GM23338 (cell line): ENCODE measurements around the gene MED20.

ENCODE experiments used
- EZH2 ChIP-seq: fragments of 200-600 bp; sonication (generic); IDR thresholded peaks from one replicate; pipeline ENCODE4 v1.8.0; 2017; ENCODE audit warnings: antibody characterized with exemption, mild to moderate bottlenecking, low read depth; ENCODE audit not compliant: unreplicated experiment
- TF ChIP-seq, protein P1 (sequence below), 2 experiments: fragments of 200-600 bp in 1 of 2; sonication (generic) in 1 of 2; conservative IDR thresholded peaks; 2 replicates each; pipeline versions ENCODE4 v1.5.1 to v1.6.1; 2016 to 2017; ENCODE audit warnings: antibody characterized with exemption in 2 of 2, low read depth in 2 of 2, mild to moderate bottlenecking in 2 of 2, moderate library complexity in 1 of 2
- TF ChIP-seq, protein P2 (sequence below): IDR thresholded peaks from one replicate; pipeline ENCODE4 v1.6.1; 2018; ENCODE audit warnings: antibody characterized with exemption; ENCODE audit not compliant: unreplicated experiment

DNA sequence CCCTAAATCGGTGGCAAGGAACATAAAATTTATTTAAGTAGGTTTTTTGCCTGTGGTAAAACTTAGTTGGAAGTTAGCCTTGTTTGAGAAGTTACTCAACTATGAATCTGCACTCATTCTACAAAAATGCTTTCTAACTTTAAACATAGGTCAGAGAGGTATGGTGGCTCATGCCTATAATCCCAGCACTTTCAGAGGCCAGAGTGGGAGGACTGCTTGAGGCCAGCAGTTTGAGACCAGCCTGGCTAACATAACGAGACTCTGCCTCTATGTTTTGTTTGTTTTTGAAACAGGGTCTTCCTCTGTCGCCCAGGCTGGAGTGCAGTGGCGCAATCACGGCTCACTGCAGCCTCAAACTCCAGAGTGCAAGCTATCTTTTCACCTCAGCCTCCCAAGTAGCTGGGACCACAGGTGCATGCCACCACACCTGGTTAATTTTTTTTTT is 42.0 kb downstream of the MED20 start:
- TF ChIP-seq, protein P1, sequence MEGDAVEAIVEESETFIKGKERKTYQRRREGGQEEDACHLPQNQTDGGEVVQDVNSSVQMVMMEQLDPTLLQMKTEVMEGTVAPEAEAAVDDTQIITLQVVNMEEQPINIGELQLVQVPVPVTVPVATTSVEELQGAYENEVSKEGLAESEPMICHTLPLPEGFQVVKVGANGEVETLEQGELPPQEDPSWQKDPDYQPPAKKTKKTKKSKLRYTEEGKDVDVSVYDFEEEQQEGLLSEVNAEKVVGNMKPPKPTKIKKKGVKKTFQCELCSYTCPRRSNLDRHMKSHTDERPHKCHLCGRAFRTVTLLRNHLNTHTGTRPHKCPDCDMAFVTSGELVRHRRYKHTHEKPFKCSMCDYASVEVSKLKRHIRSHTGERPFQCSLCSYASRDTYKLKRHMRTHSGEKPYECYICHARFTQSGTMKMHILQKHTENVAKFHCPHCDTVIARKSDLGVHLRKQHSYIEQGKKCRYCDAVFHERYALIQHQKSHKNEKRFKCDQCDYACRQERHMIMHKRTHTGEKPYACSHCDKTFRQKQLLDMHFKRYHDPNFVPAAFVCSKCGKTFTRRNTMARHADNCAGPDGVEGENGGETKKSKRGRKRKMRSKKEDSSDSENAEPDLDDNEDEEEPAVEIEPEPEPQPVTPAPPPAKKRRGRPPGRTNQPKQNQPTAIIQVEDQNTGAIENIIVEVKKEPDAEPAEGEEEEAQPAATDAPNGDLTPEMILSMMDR (conservative IDR thresholded peaks at IDR 0.05; ENCODE audit: low read depth in 2 of 2), result no peak
- no peak for TF ChIP-seq EZH2
- TF ChIP-seq, protein P2, sequence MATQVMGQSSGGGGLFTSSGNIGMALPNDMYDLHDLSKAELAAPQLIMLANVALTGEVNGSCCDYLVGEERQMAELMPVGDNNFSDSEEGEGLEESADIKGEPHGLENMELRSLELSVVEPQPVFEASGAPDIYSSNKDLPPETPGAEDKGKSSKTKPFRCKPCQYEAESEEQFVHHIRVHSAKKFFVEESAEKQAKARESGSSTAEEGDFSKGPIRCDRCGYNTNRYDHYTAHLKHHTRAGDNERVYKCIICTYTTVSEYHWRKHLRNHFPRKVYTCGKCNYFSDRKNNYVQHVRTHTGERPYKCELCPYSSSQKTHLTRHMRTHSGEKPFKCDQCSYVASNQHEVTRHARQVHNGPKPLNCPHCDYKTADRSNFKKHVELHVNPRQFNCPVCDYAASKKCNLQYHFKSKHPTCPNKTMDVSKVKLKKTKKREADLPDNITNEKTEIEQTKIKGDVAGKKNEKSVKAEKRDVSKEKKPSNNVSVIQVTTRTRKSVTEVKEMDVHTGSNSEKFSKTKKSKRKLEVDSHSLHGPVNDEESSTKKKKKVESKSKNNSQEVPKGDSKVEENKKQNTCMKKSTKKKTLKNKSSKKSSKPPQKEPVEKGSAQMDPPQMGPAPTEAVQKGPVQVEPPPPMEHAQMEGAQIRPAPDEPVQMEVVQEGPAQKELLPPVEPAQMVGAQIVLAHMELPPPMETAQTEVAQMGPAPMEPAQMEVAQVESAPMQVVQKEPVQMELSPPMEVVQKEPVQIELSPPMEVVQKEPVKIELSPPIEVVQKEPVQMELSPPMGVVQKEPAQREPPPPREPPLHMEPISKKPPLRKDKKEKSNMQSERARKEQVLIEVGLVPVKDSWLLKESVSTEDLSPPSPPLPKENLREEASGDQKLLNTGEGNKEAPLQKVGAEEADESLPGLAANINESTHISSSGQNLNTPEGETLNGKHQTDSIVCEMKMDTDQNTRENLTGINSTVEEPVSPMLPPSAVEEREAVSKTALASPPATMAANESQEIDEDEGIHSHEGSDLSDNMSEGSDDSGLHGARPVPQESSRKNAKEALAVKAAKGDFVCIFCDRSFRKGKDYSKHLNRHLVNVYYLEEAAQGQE, result no peak
